ENCODE data around the gene UVSSA.

DNA sequence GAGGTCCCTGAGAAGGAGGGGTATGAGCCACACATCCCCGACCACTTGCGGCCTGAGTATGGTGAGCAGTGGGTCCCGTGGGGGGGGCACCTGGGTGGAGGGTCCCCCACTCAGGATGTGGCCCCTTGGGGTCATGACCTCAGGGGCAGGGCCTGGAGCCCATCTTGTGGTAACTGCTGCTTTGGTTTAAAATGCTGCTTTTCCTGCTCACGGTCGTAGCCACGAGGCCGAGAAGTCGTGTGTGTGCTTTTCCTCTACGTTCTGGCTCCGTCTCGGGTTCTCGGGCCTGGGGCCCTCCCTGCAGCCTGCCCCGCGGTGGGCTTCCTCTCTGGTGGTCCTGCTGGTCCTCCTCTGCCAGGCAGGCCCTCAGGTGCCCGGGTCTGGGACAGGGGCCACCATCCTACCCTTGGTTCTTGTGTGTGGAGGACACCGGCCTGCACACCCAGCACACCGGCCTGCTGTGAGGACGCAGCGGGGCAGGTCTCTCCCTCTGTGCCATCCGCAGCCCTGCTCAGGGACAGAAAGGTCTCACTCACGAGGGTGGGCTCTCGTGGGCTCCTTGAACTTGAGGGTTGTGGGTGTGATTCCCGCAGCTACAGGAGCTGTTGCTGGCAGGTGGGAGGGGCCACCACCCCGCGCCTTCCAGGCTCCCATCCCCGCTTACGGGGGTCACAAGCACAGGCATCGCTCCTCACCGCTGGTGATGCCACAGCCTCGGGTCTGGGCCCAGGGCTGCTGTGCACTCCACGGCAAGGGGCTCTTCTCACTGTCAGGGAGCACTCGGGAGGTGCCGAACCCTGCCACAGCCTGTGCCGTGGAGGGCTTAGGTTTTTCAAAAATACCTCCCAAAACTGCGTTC, 19.6 kb downstream of the UVSSA start:
- TF ChIP-seq RCOR1 (IDR thresholded peaks at IDR 0.05; ENCODE audit: low read length) (no peak), CTCF (IDR thresholded peaks at IDR 0.05) (no peak), FOXJ3 (CRISPR knock-in tag; IDR thresholded peaks at IDR 0.05) (no peak), USF1 (IDR thresholded peaks at IDR 0.05; ENCODE audit: borderline replicate concordance, low read depth) (no peak), NFIC (IDR thresholded peaks at IDR 0.05; ENCODE audit: borderline replicate concordance) (no peak), POLR2AphosphoS5 (IDR thresholded peaks at IDR 0.05; ENCODE audit: low read depth, low read length) (no peak), USF2 (IDR thresholded peaks at IDR 0.05; ENCODE audit: borderline replicate concordance, low read depth, low read length) (no peak), GATA2 (CRISPR knock-in tag; IDR thresholded peaks at IDR 0.05) (no peak)
- TF ChIP-seq, protein P1, sequence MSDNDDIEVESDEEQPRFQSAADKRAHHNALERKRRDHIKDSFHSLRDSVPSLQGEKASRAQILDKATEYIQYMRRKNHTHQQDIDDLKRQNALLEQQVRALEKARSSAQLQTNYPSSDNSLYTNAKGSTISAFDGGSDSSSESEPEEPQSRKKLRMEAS (IDR thresholded peaks at IDR 0.05; ENCODE audit: low read depth): no peak
- TF ChIP-seq, protein P2, sequence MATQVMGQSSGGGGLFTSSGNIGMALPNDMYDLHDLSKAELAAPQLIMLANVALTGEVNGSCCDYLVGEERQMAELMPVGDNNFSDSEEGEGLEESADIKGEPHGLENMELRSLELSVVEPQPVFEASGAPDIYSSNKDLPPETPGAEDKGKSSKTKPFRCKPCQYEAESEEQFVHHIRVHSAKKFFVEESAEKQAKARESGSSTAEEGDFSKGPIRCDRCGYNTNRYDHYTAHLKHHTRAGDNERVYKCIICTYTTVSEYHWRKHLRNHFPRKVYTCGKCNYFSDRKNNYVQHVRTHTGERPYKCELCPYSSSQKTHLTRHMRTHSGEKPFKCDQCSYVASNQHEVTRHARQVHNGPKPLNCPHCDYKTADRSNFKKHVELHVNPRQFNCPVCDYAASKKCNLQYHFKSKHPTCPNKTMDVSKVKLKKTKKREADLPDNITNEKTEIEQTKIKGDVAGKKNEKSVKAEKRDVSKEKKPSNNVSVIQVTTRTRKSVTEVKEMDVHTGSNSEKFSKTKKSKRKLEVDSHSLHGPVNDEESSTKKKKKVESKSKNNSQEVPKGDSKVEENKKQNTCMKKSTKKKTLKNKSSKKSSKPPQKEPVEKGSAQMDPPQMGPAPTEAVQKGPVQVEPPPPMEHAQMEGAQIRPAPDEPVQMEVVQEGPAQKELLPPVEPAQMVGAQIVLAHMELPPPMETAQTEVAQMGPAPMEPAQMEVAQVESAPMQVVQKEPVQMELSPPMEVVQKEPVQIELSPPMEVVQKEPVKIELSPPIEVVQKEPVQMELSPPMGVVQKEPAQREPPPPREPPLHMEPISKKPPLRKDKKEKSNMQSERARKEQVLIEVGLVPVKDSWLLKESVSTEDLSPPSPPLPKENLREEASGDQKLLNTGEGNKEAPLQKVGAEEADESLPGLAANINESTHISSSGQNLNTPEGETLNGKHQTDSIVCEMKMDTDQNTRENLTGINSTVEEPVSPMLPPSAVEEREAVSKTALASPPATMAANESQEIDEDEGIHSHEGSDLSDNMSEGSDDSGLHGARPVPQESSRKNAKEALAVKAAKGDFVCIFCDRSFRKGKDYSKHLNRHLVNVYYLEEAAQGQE (IDR thresholded peaks at IDR 0.05; ENCODE audit: low read depth, low read length): no peak

All from SK-N-SH (cell line).